Activated CD4-positive, alpha-beta T cell treated with anti-CD3 and anti-CD28 coated beads for 48 hours (primary cell): ENCODE data around the gene ARHGEF18.
A peak's percentile ranks its signal among the peaks of the same experiment; 100 is the strongest.

Source experiments
- DNase-seq: peaks from one replicate; pipeline ENCODE4 v3.0.0-alpha.2; 2020

Gene ARHGEF18

GRCh38 chr19:7386769-7387168 lies 38.0 kb downstream of the ARHGEF18 start:
- no peak for DNase-seq

GRCh38 chr19:7391218-7391670 lies 42.5 kb downstream of the ARHGEF18 start:
- no peak for DNase-seq

GRCh38 chr19:7393459-7393858 lies 44.7 kb downstream of the ARHGEF18 start:
- DNase-seq: no peak

- no peak for DNase-seq
Measured at GRCh38 chr19:7393939-7394730, 45.4 kb downstream of the ARHGEF18 start.

- DNase-seq: peak; percentile 91
Measured at GRCh38 chr19:7394731-7395359, 46.1 kb downstream of the ARHGEF18 start.

GRCh38 chr19:7395360-7396066 lies 46.8 kb downstream of the ARHGEF18 start:
- peak; percentile 18 for DNase-seq

- no peak for DNase-seq
Measured at GRCh38 chr19:7397687-7398086, 49.0 kb downstream of the ARHGEF18 start.
